H1 (cell line): ENCODE data around the gene COL12A1. TPM values are rescaled to one million over a fixed set of nuclear protein-coding genes. Genes with fewer than 3 reads are reported as not detected.
A peak's percentile ranks its signal among the peaks of the same experiment; 100 is the strongest.

Source experiments
- CTCF ChIA-PET: fragments of 300-600 bp; sonication (Branson Sonifier 250); formaldehyde crosslinking; loops from one replicate; lab custom pipeline; 2021; ENCODE audit not compliant: partially characterized antibody; lab: Charles Lee
- POLR2A ChIA-PET: fragments of 300-600 bp; sonication (Branson Sonifier 250); formaldehyde crosslinking; loops from one replicate; lab custom pipeline; 2021; ENCODE audit warnings: inconsistent platforms; ENCODE audit not compliant: partially characterized antibody; lab: Charles Lee
- DNase-seq, 2 experiments: peaks; one replicate each; pipeline versions ENCODE4 v3.0.0 to v3.0.0-alpha.2; 2010 to 2022; ENCODE audit warnings: low spot score in 2 of 2, low read depth in 1 of 2, mixed read lengths in 1 of 2
- FAIRE-seq: peaks from 2 replicates; lab custom pipeline; 2011; peaks lifted over from hg19 to GRCh38; lab: Jason Lieb, UNC
- H2AFZ ChIP-seq: 2 replicates; pipeline ENCODE4 v1.8.1; 2012; ENCODE audit warnings: low read length, inconsistent platforms
- H2AK5ac ChIP-seq: 2 replicates; pipeline ENCODE4 v1.6.1; 2013; ENCODE audit warnings: low read depth, low read length
- H2BK120ac ChIP-seq: replicated peaks from 2 replicates; pipeline ENCODE3; 2013; ENCODE audit warnings: low read depth, low read length, inconsistent platforms
- H2BK12ac ChIP-seq: 2 replicates; pipeline ENCODE4 v1.6.1; 2013; ENCODE audit warnings: low read depth, low read length
- H2BK15ac ChIP-seq: 2 replicates; pipeline ENCODE4 v1.6.1; 2013; ENCODE audit warnings: low read length
- H2BK20ac ChIP-seq: 2 replicates; pipeline ENCODE4 v1.6.1; 2013; ENCODE audit warnings: low read length
- H2BK5ac ChIP-seq: 2 replicates; pipeline ENCODE4 v1.6.1; 2013; ENCODE audit warnings: low read depth, low read length
- H3K14ac ChIP-seq: 2 replicates; pipeline ENCODE4 v1.6.1; 2013; ENCODE audit warnings: inconsistent platforms; ENCODE audit not compliant: insufficient read length
- H3K18ac ChIP-seq: 2 replicates; pipeline ENCODE4 v1.6.1; 2013; ENCODE audit warnings: low read length; ENCODE audit errors: extremely low read depth
- H3K23ac ChIP-seq: 2 replicates; pipeline ENCODE4 v1.6.1; 2013; ENCODE audit warnings: inconsistent platforms; ENCODE audit not compliant: insufficient read length
- H3K23me2 ChIP-seq: 2 replicates; pipeline ENCODE4 v1.6.1; 2013; ENCODE audit warnings: low read depth, low read length
- H3K27ac ChIP-seq: 2 replicates; pipeline ENCODE4 v1.6.1; 2011; ENCODE audit warnings: low read depth, low read length, inconsistent platforms
- H3K27me3 ChIP-seq, 4 experiments: replicated peaks in 1 of 4; 1 replicate in 1 of 4; 2 replicates in 3 of 4; pipeline versions ENCODE4 v1.6.1 to v1.8.1; 2011 to 2013; ENCODE audit warnings: low read length in 3 of 4, mild to moderate bottlenecking in 3 of 4, inconsistent platforms in 2 of 4, mixed read lengths in 2 of 4, moderate library complexity in 1 of 4; ENCODE audit not compliant: control insufficient read depth in 3 of 4, insufficient read depth in 3 of 4; ENCODE audit errors: extremely low read depth in 1 of 4
- H3K36me3 ChIP-seq, 4 experiments: 2 replicates each; pipeline versions ENCODE4 v1.6.1 to v1.8.1; 2011 to 2013; ENCODE audit warnings: mild to moderate bottlenecking in 4 of 4, low read length in 3 of 4, moderate library complexity in 2 of 4, control low read depth in 1 of 4, inconsistent platforms in 1 of 4; ENCODE audit not compliant: insufficient read depth in 4 of 4, control insufficient read depth in 2 of 4
- H3K4ac ChIP-seq: replicated peaks from 2 replicates; pipeline ENCODE3; 2013; ENCODE audit warnings: low read length, low read depth, mixed read lengths, inconsistent platforms; ENCODE audit not compliant: insufficient read length
- H3K4me1 ChIP-seq, 4 experiments: replicated peaks in 1 of 4; 1 replicate in 1 of 4; 2 replicates in 3 of 4; pipeline versions ENCODE4 v1.6.1 to v1.8.1; 2011 to 2013; ENCODE audit warnings: low read length in 3 of 4, inconsistent platforms in 2 of 4, mixed read lengths in 1 of 4; ENCODE audit not compliant: insufficient read depth in 4 of 4, control insufficient read depth in 3 of 4
- H3K4me2 ChIP-seq, 2 experiments: 2 replicates each; pipeline versions ENCODE4 v1.6.1 to v1.8.1; 2011 to 2013; ENCODE audit warnings: low read depth in 2 of 2, low read length in 2 of 2, control low read depth in 1 of 2, inconsistent platforms in 1 of 2, mild to moderate bottlenecking in 1 of 2; ENCODE audit not compliant: insufficient read depth in 1 of 2
- H3K4me3 ChIP-seq, 4 experiments: fragments of 200-600, 300-600 bp in 1 of 4; sonication (generic), shearing (Covaris generic), sonication (Bioruptor Twin) in 1 of 4; 2 replicates each; pipeline versions ENCODE4 v1.5.1 to v1.8.1; 2011 to 2016; ENCODE audit warnings: low read length in 4 of 4, low read depth in 3 of 4, control low read depth in 2 of 4, inconsistent platforms in 2 of 4, mild to moderate bottlenecking in 2 of 4, mixed read lengths in 1 of 4, moderate library complexity in 1 of 4; ENCODE audit not compliant: insufficient read depth in 2 of 4; ENCODE audit errors: extremely low read depth in 1 of 4
- H3K56ac ChIP-seq: replicated peaks from 2 replicates; pipeline ENCODE3; 2013; ENCODE audit warnings: low read depth, mild to moderate bottlenecking, mixed read lengths, low read length, inconsistent platforms; ENCODE audit not compliant: insufficient read length
- H3K79me1 ChIP-seq: 2 replicates; pipeline ENCODE4 v1.6.1; 2013; ENCODE audit warnings: low read depth, low read length, control low read depth
- H3K79me2 ChIP-seq, 2 experiments: 2 replicates each; pipeline versions ENCODE4 v1.6.1 to v1.8.1; 2012 to 2013; ENCODE audit warnings: low read length in 2 of 2, mild to moderate bottlenecking in 2 of 2, inconsistent platforms in 1 of 2; ENCODE audit not compliant: insufficient read depth in 2 of 2, control insufficient read depth in 1 of 2
- H3K9ac ChIP-seq, 4 experiments: replicated peaks in 1 of 4; 1 replicate in 1 of 4; 2 replicates in 3 of 4; pipeline versions ENCODE4 v1.6.1 to v1.8.1; 2011 to 2013; ENCODE audit warnings: low read depth in 3 of 4, low read length in 3 of 4, control low read depth in 2 of 4, mild to moderate bottlenecking in 2 of 4, moderate library complexity in 2 of 4, inconsistent platforms in 1 of 4; ENCODE audit errors: extremely low read depth in 1 of 4
- H3K9me3 ChIP-seq, 2 experiments: 2 replicates each; pipeline versions ENCODE4 v1.6.1 to v1.8.1; 2012 to 2013; ENCODE audit warnings: mild to moderate bottlenecking in 2 of 2, moderate library complexity in 2 of 2, control low read depth in 1 of 2, inconsistent platforms in 1 of 2, low read depth in 1 of 2, low read length in 1 of 2, mixed read lengths in 1 of 2; ENCODE audit not compliant: insufficient read depth in 2 of 2
- H4K20me1 ChIP-seq, 2 experiments: replicated peaks in 1 of 2; 2 replicates each; pipeline versions ENCODE3 to v1.8.1; 2011 to 2013; ENCODE audit warnings: inconsistent platforms in 2 of 2, low read length in 2 of 2, mild to moderate bottlenecking in 1 of 2; ENCODE audit not compliant: insufficient read depth in 2 of 2, control insufficient read depth in 1 of 2
- H4K5ac ChIP-seq: 2 replicates; pipeline ENCODE4 v1.6.1; 2013; ENCODE audit warnings: low read length, low read depth, mixed read lengths, inconsistent platforms; ENCODE audit not compliant: insufficient read length
- H4K8ac ChIP-seq: 2 replicates; pipeline ENCODE4 v1.8.0; 2013; ENCODE audit warnings: mild to moderate bottlenecking, moderate library complexity, low read length, inconsistent platforms; ENCODE audit not compliant: insufficient read depth; ENCODE audit errors: extremely low read depth
- H4K91ac ChIP-seq: replicated peaks from 2 replicates; pipeline ENCODE3; 2013; ENCODE audit warnings: low read length, mixed read lengths, inconsistent platforms; ENCODE audit not compliant: insufficient read length
- TCF12 ChIP-seq: IDR thresholded peaks from 2 replicates; pipeline ENCODE4 v1.6.1; 2011; ENCODE audit warnings: low read depth, mild to moderate bottlenecking, low read length
- WGBS, 2 experiments: shearing (Covaris generic) in 1 of 2; methylation state at CpG; one replicate each; pipeline versions ENCODE4 v1.1.6 to v1.1.7; 2013 to 2015; ENCODE audit warnings: low lambda C conversion rate in 2 of 2, mixed read lengths in 2 of 2, inconsistent platforms in 1 of 2, low coverage in 1 of 2, missing lambda C conversion rate in 1 of 2; ENCODE audit not compliant: insufficient replicate concordance in 2 of 2, insufficient coverage in 1 of 2, insufficient read length in 1 of 2; ENCODE audit errors: extremely low coverage in 1 of 2, missing lambda C conversion rate in 1 of 2; 5-methylcytosine and 5-hydroxymethylcytosine counted together
- polyA plus RNA-seq, 7 experiments: library from polyadenylated mRNA; depleted of rRNA in 3 of 7; stranded (reverse) in 5 of 7; unstranded in 2 of 7; fragments of >200 nt in 5 of 7; fragments of 200-250 nt in 2 of 7; gene quantifications; 1 replicate in 5 of 7; 2 replicates in 1 of 7; 4 replicates in 1 of 7; pipeline versions ENCODE4 v1.2.1 to v1.2.3, GENCODE V29; 2011 to 2013; ENCODE audit warnings: missing spikeins in 2 of 7, mixed read lengths in 2 of 7
- total RNA-seq: library from RNA; stranded (reverse); fragmentation: NEBNext Ultra II Directional; extraction: Animal tissue kit (Norgen Biotek cat#: 25700); gene quantifications from 2 replicates; pipeline ENCODE4 v1.2.1, GENCODE V29; 2021

The COL12A1 gene
- total and polyA plus RNA-seq, 2 of the 8 experiments (the other 6 are each of a cell fraction or from before 2014, with no cell fraction given): 1.4 to 4.7 TPM

DNA sequence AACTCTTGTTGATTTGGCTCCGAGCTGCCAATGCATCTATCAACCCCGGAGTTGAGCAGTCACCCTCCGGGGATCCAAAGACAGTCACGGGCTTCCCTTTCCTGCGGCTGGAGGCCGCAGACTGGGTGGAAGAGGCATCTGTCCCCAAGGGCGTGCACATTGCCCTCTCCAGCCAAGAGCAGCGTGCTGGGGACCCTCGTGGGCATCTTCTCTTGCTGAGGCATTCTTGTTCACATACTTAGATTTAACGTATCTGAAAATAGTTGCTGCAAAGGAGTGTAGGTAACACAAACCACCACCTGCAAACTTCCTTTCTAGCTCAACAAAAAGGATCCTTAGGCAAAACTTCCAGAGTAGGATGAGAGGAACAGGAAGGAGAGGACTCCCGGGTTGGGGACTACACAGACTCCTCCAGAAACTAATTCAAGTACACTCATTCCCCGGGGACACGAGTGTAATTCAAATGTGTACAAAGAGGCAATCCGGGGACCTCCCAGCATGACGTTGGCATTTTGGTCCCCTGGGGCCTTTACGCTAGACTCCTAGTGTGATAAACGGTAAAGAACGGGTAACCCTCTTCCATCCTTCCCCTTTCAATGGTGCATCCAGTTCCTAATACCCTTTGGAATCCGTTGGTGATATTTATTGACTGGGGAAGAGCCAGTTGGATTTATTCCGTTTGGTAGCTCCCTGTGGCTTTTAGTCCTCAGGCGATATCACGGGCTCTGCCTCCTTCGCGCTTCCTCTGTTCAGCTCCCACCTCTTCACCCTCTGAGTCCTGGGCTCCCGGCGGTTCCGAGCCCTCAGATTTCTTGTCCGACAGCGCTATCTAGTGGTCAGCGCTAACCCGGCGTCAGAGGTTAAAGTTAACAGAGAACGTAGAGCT is 2.7 kb upstream of the COL12A1 start:
- H4K5ac ChIP-seq: no peak overlapping the region
- no peak overlapping the region for H2BK20ac ChIP-seq
- H4K91ac ChIP-seq: no peak overlapping the region
- peak in 1 of 2 experiments; percentile 96 for DNase-seq
- no peak overlapping the region for H3K4ac ChIP-seq
- 0 out of 2 replicates have a peak overlapping the region, but pooled peaks have one; percentile 31 for H2AFZ ChIP-seq
- no peak overlapping the region for H2AK5ac ChIP-seq
- WGBS, 2 experiments: 9% methylated on average over 31 of the region's 33 CpGs; no CpG with 5 or more reads in 1 of the 2 experiments
- CTCF ChIA-PET: interaction anchor here (0.5 to 11.0 kb wide), 87 partner anchors 8 to 1678 kb away, joined by 3 to 104 read pairs (median 4); partner anchors contain the start of gene COX7A2
- peaks cover 36% of the 10 kb centered on the region for H3K23me2 ChIP-seq
- no peaks in the 10 kb centered on the region for H3K9me3 ChIP-seq
- H3K14ac ChIP-seq: no peak overlapping the region
- no peak overlapping the region for H3K23ac ChIP-seq
- H3K79me1 ChIP-seq: no peaks in the 10 kb centered on the region
- H2BK12ac ChIP-seq: no peak overlapping the region
- H3K4me1 ChIP-seq: peaks cover 5 to 26% (median 12%) of the 10 kb centered on the region in 4 experiments; a peak in 6 of 7 replicates
- H4K8ac ChIP-seq: no peak overlapping the region
- no peak overlapping the region for H2BK5ac ChIP-seq
- FAIRE-seq: peak; percentile 57
- POLR2A ChIA-PET: interaction anchor here (0.7 to 1.5 kb wide), 2 partner anchors 9 to 316 kb away, joined by 3 read pairs; no protein-coding TSS in a partner anchor
- H3K4me2 ChIP-seq: peak overlapping the region; percentile 97 to 99
- no peak overlapping the region for H2BK120ac ChIP-seq
- H4K20me1 ChIP-seq: no peaks in the 10 kb centered on the region
- H3K27me3 ChIP-seq: peaks cover 34 to 54% (median 51%) of the 10 kb centered on the region in 4 experiments
- H3K56ac ChIP-seq: no peak overlapping the region
- H3K27ac ChIP-seq: no peak overlapping the region
- H3K4me3 ChIP-seq: peak overlapping the region; percentile 55 to 77 (median 66); a peak in 7 of 8 replicates
- H3K9ac ChIP-seq: no peak overlapping the region
- no peaks in the 10 kb centered on the region for H3K79me2 ChIP-seq
- no peaks in the 10 kb centered on the region for H3K36me3 ChIP-seq
- H3K18ac ChIP-seq: no peak overlapping the region
- no peak overlapping the region for H2BK15ac ChIP-seq
- TF ChIP-seq TCF12: no peak
